NCI-H2171 treated with DMSO at 0.1 percent for 48 hours (cell line): ENCODE measurements around the gene SEMA3F.
"Not testable (repeated sequence)": the region's sequence is repeated elsewhere in the genome, so short reads cannot be mapped to it uniquely, and the experiment has no call there.

ENCODE experiments used
- DNase-seq: peaks from one replicate; lab custom pipeline; 2025; lab: John Stamatoyannopoulos, UW

SEMA3F gene

GRCh38 chr3:50211930-50212329 is 56.8 kb downstream of the SEMA3F start:
- no peak for DNase-seq

- DNase-seq, result no peak
Measured at GRCh38 chr3:50212502-50212901, 57.4 kb downstream of the SEMA3F start.

- DNase-seq, result no peak
Measured at GRCh38 chr3:50212971-50213370, 57.8 kb downstream of the SEMA3F start.

- DNase-seq, result no peak
Measured at GRCh38 chr3:50213373-50213772, 58.2 kb downstream of the SEMA3F start.

- no peak for DNase-seq
Measured at GRCh38 chr3:50214824-50215223, 59.7 kb downstream of the SEMA3F start.

- DNase-seq, result no peak
Measured at GRCh38 chr3:50215529-50215928, 60.4 kb downstream of the SEMA3F start.

GRCh38 chr3:50217681-50218080 is 62.6 kb downstream of the SEMA3F start:
- DNase-seq, result no peak

GRCh38 chr3:50218448-50218847 is 63.3 kb downstream of the SEMA3F start:
- DNase-seq, result no peak

- no peak for DNase-seq
Measured at GRCh38 chr3:50219285-50219684, 64.2 kb downstream of the SEMA3F start.

GRCh38 chr3:50220109-50220508 is 65.0 kb downstream of the SEMA3F start:
- no peak for DNase-seq

GRCh38 chr3:50221051-50221410 is 65.9 kb downstream of the SEMA3F start:
- no peak for DNase-seq

GRCh38 chr3:50221411-50222168 is 66.5 kb downstream of the SEMA3F start:
- DNase-seq, result no peak

GRCh38 chr3:50222169-50222528 is 67.0 kb downstream of the SEMA3F start:
- DNase-seq, result no peak

GRCh38 chr3:50224639-50225038 is 69.5 kb downstream of the SEMA3F start:
- peak; percentile 1 for DNase-seq

GRCh38 chr3:50226888-50227389 is 71.8 kb downstream of the SEMA3F start:
- DNase-seq, result peak; percentile 46

GRCh38 chr3:50227390-50228183 is 72.5 kb downstream of the SEMA3F start:
- DNase-seq, result peak; percentile 78

- DNase-seq, result not testable (repeated sequence)
Measured at GRCh38 chr3:50228184-50228763, 73.2 kb downstream of the SEMA3F start.

- no peak for DNase-seq
Measured at GRCh38 chr3:50229490-50229889, 74.4 kb downstream of the SEMA3F start.

- DNase-seq, result no peak
Measured at GRCh38 chr3:50230104-50230793, 75.1 kb downstream of the SEMA3F start.

GRCh38 chr3:50230794-50231125 is 75.6 kb downstream of the SEMA3F start:
- no peak for DNase-seq

GRCh38 chr3:50231581-50231980 is 76.5 kb downstream of the SEMA3F start:
- no peak for DNase-seq

GRCh38 chr3:50232303-50232702 is 77.2 kb downstream of the SEMA3F start:
- no peak for DNase-seq
